ENCODE results near the gene ATN1. TPM values are rescaled to one million over a fixed set of nuclear protein-coding genes. Genes with fewer than 3 reads are reported as not detected.

The ATN1 gene
- total and polyA plus RNA-seq, 7 donors: 30.1 to 138 (median 53.8) TPM

GRCh38 chr12:6934110-6934509, 6.4 kb downstream of the ATN1 start:
- intact Hi-C loops (cut with DNase I): no loop called here
- H3K27ac ChIP-seq: peak overlapping the region; percentile 46 to 99 (median 92)
- DNase-seq: no peak
- H3K9me3 ChIP-seq: no peaks in the 10 kb centered on the region
- TF ChIP-seq POLR2AphosphoS5 (IDR thresholded peaks at IDR 0.05) (peak in 2 of 4 donors; percentile 17 to 20), EP300 (IDR thresholded peaks at IDR 0.05) (no peak)
- no peaks in the 10 kb centered on the region for H3K27me3 ChIP-seq
- WGBS, 2 donors: 20 to 45% methylated on average over 8 of the region's 8 CpGs
- H3K4me1 ChIP-seq: peaks cover 0 to 83% (median 74%) of the 10 kb centered on the region in 4 donors
- H3K36me3 ChIP-seq: peaks cover 0 to 39% (median 30%) of the 10 kb centered on the region in 4 donors
- peak overlapping the region in 1 of 4 donors; percentile 1 for H3K4me3 ChIP-seq

GRCh38 chr12:6935371-6936193, 7.8 kb downstream of the ATN1 start:
- H3K4me1 ChIP-seq: peaks cover 0 to 73% (median 66%) of the 10 kb centered on the region in 4 donors
- WGBS, 2 donors: 77 to 81% methylated on average over 14 of the region's 14 CpGs
- H3K9me3 ChIP-seq: no peaks in the 10 kb centered on the region
- H3K4me3 ChIP-seq: no peak overlapping the region
- intact Hi-C loops (cut with DNase I): loop anchor here (5.0 kb wide), 1 partner anchor 63 kb away; the partner anchor contains the start of gene SPSB2
- no peak for DNase-seq
- peak overlapping the region; percentile 46 to 99 (median 92) for H3K27ac ChIP-seq
- TF ChIP-seq POLR2A (IDR thresholded peaks at IDR 0.05): no peak
- peak in 1 of 4 donors; percentile 7 for TF ChIP-seq POLR2AphosphoS5 (IDR thresholded peaks at IDR 0.05)
- TF ChIP-seq EP300 (IDR thresholded peaks at IDR 0.05): no peak
- H3K36me3 ChIP-seq: peaks cover 0 to 53% (median 32%) of the 10 kb centered on the region in 4 donors
- no peaks in the 10 kb centered on the region for H3K27me3 ChIP-seq

DNA sequence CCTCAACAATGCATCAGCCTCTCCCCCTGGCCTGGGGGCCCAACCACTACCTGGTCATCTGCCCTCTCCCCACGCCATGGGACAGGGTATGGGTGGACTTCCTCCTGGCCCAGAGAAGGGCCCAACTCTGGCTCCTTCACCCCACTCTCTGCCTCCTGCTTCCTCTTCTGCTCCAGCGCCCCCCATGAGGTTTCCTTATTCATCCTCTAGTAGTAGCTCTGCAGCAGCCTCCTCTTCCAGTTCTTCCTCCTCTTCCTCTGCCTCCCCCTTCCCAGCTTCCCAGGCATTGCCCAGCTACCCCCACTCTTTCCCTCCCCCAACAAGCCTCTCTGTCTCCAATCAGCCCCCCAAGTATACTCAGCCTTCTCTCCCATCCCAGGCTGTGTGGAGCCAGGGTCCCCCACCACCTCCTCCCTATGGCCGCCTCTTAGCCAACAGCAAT, 8.5 kb downstream of the ATN1 start:
- Histone ChIP-seq H3K4me3 (no peak overlapping the region), H3K36me3 (peaks cover 2 to 59% (median 35%) of the 10 kb centered on the region in 4 donors), H3K4me1 (peaks cover 0 to 72% (median 61%) of the 10 kb centered on the region in 4 donors)

GRCh38 chr12:6936636-6937480, 9.1 kb downstream of the ATN1 start:
- H3K4me3 ChIP-seq: peak overlapping the region; percentile 50 to 61 (median 56)
- no peaks in the 10 kb centered on the region for H3K27me3 ChIP-seq
- no peak for DNase-seq
- TF ChIP-seq POLR2AphosphoS5 (IDR thresholded peaks at IDR 0.05) (peak in 2 of 4 donors; percentile 61 to 69), EP300 (IDR thresholded peaks at IDR 0.05) (no peak), CTCF (IDR thresholded peaks at IDR 0.05) (no peak)
- intact Hi-C loops (cut with DNase I): loop anchor here (1.0 to 5.0 kb wide), 2 partner anchors 9 to 65 kb away; partner anchors contain the start of gene SPSB2
- WGBS, 2 donors: 13 to 34% methylated on average over 36 of the region's 36 CpGs
- H3K36me3 ChIP-seq: peaks cover 5 to 66% (median 41%) of the 10 kb centered on the region in 4 donors
- peak overlapping the region; percentile 89 to 99 (median 94) for H3K27ac ChIP-seq
- H3K9me3 ChIP-seq: no peaks in the 10 kb centered on the region
- peaks cover 0 to 72% (median 62%) of the 10 kb centered on the region in 4 donors for H3K4me1 ChIP-seq

More for the DNA sequence above, 8.5 kb downstream of the ATN1 start:
- TF ChIP-seq POLR2A (IDR thresholded peaks at IDR 0.05) (no peak), EP300 (IDR thresholded peaks at IDR 0.05) (no peak), CTCF (IDR thresholded peaks at IDR 0.05) (no peak), POLR2AphosphoS5 (IDR thresholded peaks at IDR 0.05) (no peak)
- no peaks in the 10 kb centered on the region for H3K27me3 ChIP-seq
- no peaks in the 10 kb centered on the region for H3K9me3 ChIP-seq
- intact Hi-C loops (cut with DNase I): loop anchor here (5.0 kb wide), 1 partner anchor 64 kb away; the partner anchor contains the start of gene SPSB2
- no peak for DNase-seq
- WGBS, 2 donors: 79 to 94% methylated on average over 3 of the region's 3 CpGs
- peak overlapping the region; percentile 89 to 99 (median 94) for H3K27ac ChIP-seq

Measured in sigmoid colon (tissue), 7 donors.